ENCODE measurements around the gene GAGE12G.
"Not testable (repeated sequence)": the region's sequence is repeated elsewhere in the genome, so short reads cannot be mapped to it uniquely, and the experiment has no call there.

Gene GAGE12G

GRCh38 chrX:49570100-49570499, at the start of gene GAGE12G:
Gene GAGE12G (plus strand): TSS chrX:49570400. CDS start chrX:49571555, 1,155 bp downstream.
- not testable (repeated sequence) for H3K36me3 Mint-ChIP-seq; H3K9me3 Mint-ChIP-seq; H3K4me3 Mint-ChIP-seq; H3K27ac Mint-ChIP-seq; DNase-seq (ENCODE audit: low spot score in 2 of 2); H3K4me1 Mint-ChIP-seq; ATAC-seq

GRCh38 chrX:49531877-49532276, 38.3 kb upstream of the GAGE12G start, which contains the start of gene GAGE12C:
Gene GAGE12C (plus strand): TSS chrX:49532177. CDS start chrX:49533332, 1,155 bp downstream.
- not testable (repeated sequence) for DNase-seq (ENCODE audit: low spot score in 2 of 2); H3K4me1 Mint-ChIP-seq; H3K27ac Mint-ChIP-seq; H3K4me3 Mint-ChIP-seq; H3K9me3 Mint-ChIP-seq; H3K36me3 Mint-ChIP-seq; ATAC-seq

- H3K9me3 Mint-ChIP-seq; H3K36me3 Mint-ChIP-seq; H3K27ac Mint-ChIP-seq; H3K4me1 Mint-ChIP-seq; H3K4me3 Mint-ChIP-seq; ATAC-seq; DNase-seq (ENCODE audit: low spot score in 2 of 2): not testable (repeated sequence)
Measured at GRCh38 chrX:49541433-49541832, 28.8 kb upstream of the GAGE12G start, which contains the start of gene GAGE12D. Gene GAGE12D (plus strand): TSS chrX:49541733. CDS start chrX:49542888, 1,155 bp downstream.

GRCh38 chrX:49550989-49551388, 19.2 kb upstream of the GAGE12G start, which contains the start of gene GAGE12E:
Gene GAGE12E (plus strand): TSS chrX:49551289. CDS start chrX:49552444, 1,155 bp downstream.
- not testable (repeated sequence) for H3K27ac Mint-ChIP-seq; H3K4me1 Mint-ChIP-seq; H3K4me3 Mint-ChIP-seq; H3K36me3 Mint-ChIP-seq; ATAC-seq; DNase-seq (ENCODE audit: low spot score in 2 of 2); H3K9me3 Mint-ChIP-seq

GRCh38 chrX:49560542-49560941, 9.7 kb upstream of the GAGE12G start, which contains the start of gene GAGE12F:
Gene GAGE12F (plus strand): TSS chrX:49560842. CDS start chrX:49561997, 1,155 bp downstream.
- ATAC-seq; H3K4me3 Mint-ChIP-seq; H3K4me1 Mint-ChIP-seq; H3K9me3 Mint-ChIP-seq; H3K27ac Mint-ChIP-seq; DNase-seq (ENCODE audit: low spot score in 2 of 2); H3K36me3 Mint-ChIP-seq: not testable (repeated sequence)

GRCh38 chrX:49568728-49569127, 1.5 kb upstream of the GAGE12G start:
- not testable (repeated sequence) for ATAC-seq, H3K36me3 Mint-ChIP-seq

GRCh38 chrX:49569152-49569551, 1.0 kb upstream of the GAGE12G start:
- not testable (repeated sequence) for H3K4me1 Mint-ChIP-seq, ATAC-seq, H3K27ac Mint-ChIP-seq

More at GRCh38 chrX:49568728-49569127, 1.5 kb upstream of the GAGE12G start:
- H3K9me3 Mint-ChIP-seq; H3K4me1 Mint-ChIP-seq; DNase-seq (ENCODE audit: low spot score in 2 of 2); H3K4me3 Mint-ChIP-seq; H3K27ac Mint-ChIP-seq: not testable (repeated sequence)

GRCh38 chrX:49579649-49580048, 9.4 kb downstream of the GAGE12G start, which contains the start of gene GAGE12H:
Gene GAGE12H (plus strand): TSS chrX:49579949. CDS start chrX:49581104, 1,155 bp downstream.
- H3K4me3 Mint-ChIP-seq; H3K4me1 Mint-ChIP-seq; ATAC-seq; DNase-seq (ENCODE audit: low spot score in 2 of 2); H3K9me3 Mint-ChIP-seq; H3K36me3 Mint-ChIP-seq; H3K27ac Mint-ChIP-seq: not testable (repeated sequence)

More at GRCh38 chrX:49569152-49569551, 1.0 kb upstream of the GAGE12G start:
- not testable (repeated sequence) for H3K36me3 Mint-ChIP-seq; DNase-seq (ENCODE audit: low spot score in 2 of 2); H3K4me3 Mint-ChIP-seq; H3K9me3 Mint-ChIP-seq

- not testable (repeated sequence) for H3K4me1 Mint-ChIP-seq; ATAC-seq; H3K36me3 Mint-ChIP-seq; H3K27ac Mint-ChIP-seq; H3K4me3 Mint-ChIP-seq; H3K9me3 Mint-ChIP-seq; DNase-seq (ENCODE audit: low spot score in 2 of 2)
Measured at GRCh38 chrX:49589196-49589595, 19.0 kb downstream of the GAGE12G start, which contains the start of gene GAGE2A. Gene GAGE2A (plus strand): TSS chrX:49589496. CDS start chrX:49590651, 1,155 bp downstream.

- peak in 1 of 2 donors; percentile 2 for DNase-seq (ENCODE audit: low spot score in 2 of 2)
- H3K4me3 Mint-ChIP-seq, H3K4me1 Mint-ChIP-seq, H3K36me3 Mint-ChIP-seq, ATAC-seq, H3K9me3 Mint-ChIP-seq, H3K27ac Mint-ChIP-seq: not testable (repeated sequence)
Measured at GRCh38 chrX:49589769-49590478, 19.7 kb downstream of the GAGE12G start.

- not testable (repeated sequence) for H3K4me3 Mint-ChIP-seq; H3K27ac Mint-ChIP-seq; DNase-seq (ENCODE audit: low spot score in 2 of 2); ATAC-seq; H3K9me3 Mint-ChIP-seq; H3K4me1 Mint-ChIP-seq; H3K36me3 Mint-ChIP-seq
Measured at GRCh38 chrX:49590488-49590887, 20.3 kb downstream of the GAGE12G start.

GRCh38 chrX:49598720-49599119, 28.5 kb downstream of the GAGE12G start, which contains the start of gene GAGE1:
Gene GAGE1 (plus strand): TSS chrX:49599020. CDS start chrX:49600175, 1,155 bp downstream.
- not testable (repeated sequence) for H3K27ac Mint-ChIP-seq; H3K9me3 Mint-ChIP-seq; DNase-seq (ENCODE audit: low spot score in 2 of 2); H3K4me1 Mint-ChIP-seq; ATAC-seq; H3K4me3 Mint-ChIP-seq; H3K36me3 Mint-ChIP-seq

- Mint-ChIP-seq H3K27ac (no peak overlapping the region), H3K36me3 (no peaks in the 10 kb centered on the region), H3K4me3 (no peak overlapping the region), H3K9me3 (no peaks in the 10 kb centered on the region), H3K4me1 (peaks cover 6% of the 10 kb centered on the region)
- no peak for DNase-seq (ENCODE audit: low spot score in 2 of 2)
- ATAC-seq: no peak
Measured at GRCh38 chrX:49610718-49611310, 40.6 kb downstream of the GAGE12G start.

GRCh38 chrX:49618574-49618973, 48.4 kb downstream of the GAGE12G start:
- Mint-ChIP-seq H3K4me3 (no peak overlapping the region), H3K27ac (no peak overlapping the region), H3K9me3 (no peaks in the 10 kb centered on the region), H3K4me1 (peaks cover 6% of the 10 kb centered on the region), H3K36me3 (no peaks in the 10 kb centered on the region)
- ATAC-seq: no peak
- DNase-seq (ENCODE audit: low spot score in 2 of 2): no peak

Data from stimulated activated effector memory CD8-positive, alpha-beta T cell treated with anti-CD3 and anti-CD28 coated beads, Interleukin-12 subunit alpha, Interleukin-12 subunit beta, amount 100 ng/mL, for 72 hours (primary cell).